T-helper 2 cell treated with Interferon-gamma antibody and Interleukin-4, amounts not matched to agents 5 μg/mL and 100 μg/mL, for 36 hours (primary cell): Measurements from ENCODE around the gene RAD9A.
"Not testable (repeated sequence)": the region's sequence is repeated elsewhere in the genome, so short reads cannot be mapped to it uniquely, and the experiment has no call there.

Experiments used
- DNase-seq: peaks from one replicate; pipeline ENCODE4 v3.0.0; 2021; ENCODE audit warnings: low spot score
- H3K27ac Mint-ChIP-seq: one replicate; pipeline ENCODE4 v1.8.0; 2021; ENCODE audit warnings: mild to moderate bottlenecking, mixed read lengths
- H3K27me3 Mint-ChIP-seq: one replicate; pipeline ENCODE4 v1.8.0; 2021; ENCODE audit warnings: low read depth, mixed read lengths
- H3K36me3 Mint-ChIP-seq: one replicate; pipeline ENCODE4 v1.8.0; 2021; ENCODE audit warnings: low read depth, mixed read lengths
- H3K4me1 Mint-ChIP-seq: one replicate; pipeline ENCODE4 v1.8.0; 2021; ENCODE audit warnings: low read depth, mixed read lengths
- H3K4me3 Mint-ChIP-seq: one replicate; pipeline ENCODE4 v1.8.0; 2022; ENCODE audit warnings: mild to moderate bottlenecking, moderate library complexity, mixed read lengths
- H3K9me3 Mint-ChIP-seq: one replicate; pipeline ENCODE4 v1.8.0; 2021; ENCODE audit warnings: mixed read lengths

Gene RAD9A

DNA sequence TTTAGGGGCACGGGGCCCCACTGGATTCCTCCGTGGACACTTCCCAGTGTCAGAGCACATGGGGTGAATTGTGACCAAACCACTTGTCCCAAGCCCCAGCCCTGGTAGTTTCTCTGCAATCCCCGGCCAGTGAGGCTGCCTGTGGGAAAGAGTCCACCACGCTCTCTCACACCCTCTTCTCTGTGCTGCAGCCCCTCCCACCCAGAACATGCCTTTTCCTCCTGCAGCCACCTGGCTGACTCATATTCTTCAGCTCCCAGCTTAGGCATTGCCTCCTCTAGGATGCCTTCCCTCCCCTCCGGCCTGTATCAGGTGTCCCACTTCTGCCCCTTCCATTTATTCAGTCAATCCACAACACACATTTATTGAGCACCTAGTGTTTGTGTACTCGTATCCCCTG lies 31.1 kb downstream of the RAD9A start:
- H3K36me3 Mint-ChIP-seq, result no peaks in the 10 kb centered on the region
- peaks cover 33% of the 10 kb centered on the region for H3K4me1 Mint-ChIP-seq
- H3K4me3 Mint-ChIP-seq, result no peak overlapping the region
- H3K27me3 Mint-ChIP-seq, result no peaks in the 10 kb centered on the region
- H3K9me3 Mint-ChIP-seq, result no peaks in the 10 kb centered on the region
- DNase-seq, result no peak
- H3K27ac Mint-ChIP-seq, result peak overlapping the region; percentile 26

DNA sequence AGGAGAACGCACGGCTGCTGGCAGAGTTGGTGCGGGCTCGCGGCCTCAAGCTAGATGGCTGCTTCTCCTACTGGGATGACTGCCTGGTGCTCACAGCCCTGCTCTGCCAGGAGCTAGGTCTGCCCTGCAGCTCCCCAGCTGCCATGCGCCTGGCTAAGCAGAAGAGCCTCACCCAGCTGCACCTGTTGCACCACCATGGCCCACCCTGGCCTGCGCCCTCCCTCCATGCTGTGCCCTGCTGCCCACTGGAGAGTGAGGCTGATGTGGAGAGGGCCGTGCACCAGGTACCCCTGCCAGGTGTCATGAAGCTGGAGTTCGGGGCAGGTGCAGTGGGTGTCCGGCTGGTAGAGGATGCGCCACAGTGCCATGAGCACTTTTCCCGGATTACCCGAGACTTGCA lies 31.7 kb downstream of the RAD9A start:
- no peak overlapping the region for H3K27ac Mint-ChIP-seq

DNA sequence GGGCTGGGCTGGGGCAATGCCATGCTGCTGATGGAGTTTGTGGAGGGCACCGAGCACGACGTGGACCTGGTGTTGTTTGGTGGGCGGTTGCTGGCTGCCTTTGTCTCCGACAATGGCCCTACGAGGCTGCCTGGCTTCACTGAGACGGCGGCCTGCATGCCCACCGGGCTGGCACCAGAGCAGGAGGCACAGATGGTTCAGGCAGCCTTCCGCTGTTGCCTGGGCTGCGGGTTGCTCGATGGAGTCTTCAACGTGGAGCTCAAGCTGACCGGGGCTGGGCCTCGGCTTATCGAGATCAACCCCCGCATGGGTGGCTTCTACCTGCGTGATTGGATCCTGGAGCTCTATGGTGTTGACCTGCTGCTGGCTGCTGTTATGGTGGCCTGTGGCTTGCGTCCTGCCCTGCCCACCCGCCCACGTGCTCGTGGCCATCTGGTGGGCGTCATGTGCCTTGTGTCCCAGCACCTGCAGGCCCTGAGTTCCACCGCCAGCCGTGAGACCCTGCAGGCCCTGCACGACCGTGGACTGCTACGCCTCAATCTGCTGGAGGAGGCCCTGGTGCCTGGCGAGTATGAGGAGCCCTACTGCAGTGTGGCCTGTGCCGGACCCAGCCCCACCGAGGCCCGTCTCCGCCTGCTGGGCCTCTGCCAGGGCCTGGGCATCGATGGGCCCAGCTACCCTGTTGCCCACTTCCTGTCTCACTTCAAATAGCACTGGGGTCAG lies 32.3 kb downstream of the RAD9A start:
- no peak overlapping the region for H3K4me3 Mint-ChIP-seq
- H3K36me3 Mint-ChIP-seq, result peaks cover 2% of the 10 kb centered on the region
- no peaks in the 10 kb centered on the region for H3K27me3 Mint-ChIP-seq
- H3K4me1 Mint-ChIP-seq, result peaks cover 33% of the 10 kb centered on the region
- H3K27ac Mint-ChIP-seq, result peak overlapping the region; percentile 11
- no peaks in the 10 kb centered on the region for H3K9me3 Mint-ChIP-seq
- DNase-seq, result no peak

More for the DNA sequence above, 31.7 kb downstream of the RAD9A start:
- Mint-ChIP-seq H3K4me3 (no peak overlapping the region), H3K4me1 (peaks cover 32% of the 10 kb centered on the region), H3K27me3 (no peaks in the 10 kb centered on the region), H3K9me3 (no peaks in the 10 kb centered on the region), H3K36me3 (no peaks in the 10 kb centered on the region)
- DNase-seq, result no peak

DNA sequence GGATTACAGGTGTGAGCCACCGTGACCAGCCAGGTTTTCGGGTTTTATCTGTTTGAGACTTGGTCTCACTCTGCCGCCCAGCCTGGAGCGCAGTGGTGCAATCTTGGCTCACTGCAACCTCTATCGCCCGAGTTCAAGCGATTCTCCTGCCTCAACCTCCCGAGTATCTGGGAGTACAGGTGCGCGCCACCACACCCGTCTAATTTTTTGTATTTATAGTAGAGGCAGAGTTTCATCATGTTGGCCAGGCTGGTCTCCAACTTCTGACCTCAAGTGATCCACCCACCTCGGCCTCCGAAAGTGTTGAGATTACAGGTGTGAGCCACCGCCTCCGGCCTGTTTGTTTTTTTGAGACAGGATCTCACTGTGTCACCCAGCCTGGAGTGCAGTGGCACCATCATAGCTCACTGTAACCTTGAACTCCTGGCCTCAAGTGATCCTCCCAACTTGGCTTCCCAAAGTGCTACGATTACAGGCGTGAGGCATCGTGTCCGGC lies 35.6 kb downstream of the RAD9A start:
- not testable (repeated sequence) for DNase-seq, H3K9me3 Mint-ChIP-seq, H3K27me3 Mint-ChIP-seq
- Mint-ChIP-seq H3K27ac (peak overlapping the region; percentile 97), H3K4me1 (peaks cover 35% of the 10 kb centered on the region), H3K4me3 (peak overlapping the region; percentile 97), H3K36me3 (peaks cover 14% of the 10 kb centered on the region)

DNA sequence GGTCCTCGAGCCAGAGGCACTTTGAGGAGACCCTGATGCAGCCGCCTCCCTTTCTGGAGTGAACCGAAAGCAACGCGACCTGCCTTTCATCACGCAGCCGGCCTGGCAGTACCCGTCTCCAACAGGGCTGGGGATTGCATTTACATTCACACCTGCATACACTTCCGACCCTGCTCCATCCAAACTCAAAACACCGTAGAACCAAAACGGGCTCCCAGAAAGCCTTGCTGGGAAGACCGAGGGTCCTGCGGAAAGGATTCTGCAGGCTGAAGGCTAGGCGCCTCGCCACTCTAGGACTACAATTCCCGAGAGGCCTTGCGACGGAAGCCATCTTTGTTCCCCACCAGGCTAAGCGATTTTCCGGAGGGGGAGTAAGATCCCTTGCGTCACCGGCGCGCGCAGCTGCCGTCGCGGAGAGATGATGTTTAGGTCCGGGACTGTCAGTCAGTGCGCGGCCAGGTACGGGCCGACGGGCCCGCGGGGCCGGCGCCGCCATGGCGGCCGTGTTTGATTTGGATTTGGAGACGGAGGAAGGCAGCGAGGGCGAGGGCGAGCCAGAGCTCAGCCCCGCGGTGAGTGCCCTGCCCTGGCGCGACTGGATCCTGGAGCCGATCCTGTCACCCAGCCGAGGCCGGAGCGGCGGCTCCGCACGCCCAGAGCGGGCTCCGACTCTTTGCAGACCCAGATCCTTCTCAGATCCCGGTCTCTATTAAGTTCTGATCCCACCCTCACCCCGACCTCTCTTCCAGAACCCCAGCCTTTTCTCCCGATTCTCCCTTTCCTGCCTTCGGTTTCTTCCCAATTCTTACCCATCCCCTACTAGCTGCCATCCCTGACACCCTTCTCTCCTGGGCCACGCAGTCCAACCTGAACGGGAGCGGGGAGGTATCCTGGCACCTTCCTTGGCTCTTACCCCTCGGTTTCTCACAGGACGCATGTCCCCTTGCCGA lies 36.5 kb downstream of the RAD9A start, which contains the start of gene RPS6KB2:
Gene RPS6KB2 (plus strand): TSS at position 443 of the 950 bp plus-strand sequence. CDS start 52 bp downstream, at position 495.
- Mint-ChIP-seq H3K27me3 (no peaks in the 10 kb centered on the region), H3K9me3 (no peaks in the 10 kb centered on the region), H3K4me3 (peak within 1 kb of the TSS; percentile 97), H3K27ac (peak within 1 kb of the TSS; percentile 97), H3K4me1 (peaks cover 31% of the 10 kb centered on the region), H3K36me3 (peaks cover 16% of the 10 kb centered on the region)
- DNase-seq, result peak; percentile 99

DNA sequence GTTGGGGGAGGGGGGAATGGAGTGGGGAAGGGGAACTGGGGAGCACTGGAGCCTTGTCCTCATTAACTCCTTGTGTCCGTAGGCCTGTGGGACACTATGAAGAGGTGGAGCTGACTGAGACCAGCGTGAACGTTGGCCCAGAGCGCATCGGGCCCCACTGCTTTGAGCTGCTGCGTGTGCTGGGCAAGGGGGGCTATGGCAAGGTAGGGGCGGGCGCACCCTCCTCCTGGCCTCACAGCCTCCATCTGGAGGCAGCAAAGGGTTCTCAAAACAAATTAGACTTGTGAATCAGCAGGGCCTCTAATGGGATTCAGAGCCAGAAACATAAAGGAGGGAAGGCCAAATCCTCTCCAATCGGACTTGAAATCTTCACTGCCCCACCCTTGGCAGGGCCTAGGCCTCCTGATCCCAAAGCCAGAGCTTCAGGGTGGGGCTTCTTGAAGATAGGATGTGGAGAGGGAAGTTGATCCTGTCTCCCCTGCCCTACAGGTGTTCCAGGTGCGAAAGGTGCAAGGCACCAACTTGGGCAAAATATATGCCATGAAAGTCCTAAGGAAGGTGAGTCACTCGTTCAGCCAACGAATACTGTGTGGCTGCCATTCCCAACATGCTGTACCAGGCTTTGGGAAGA lies 37.4 kb downstream of the RAD9A start:
- Mint-ChIP-seq H3K27ac (peak overlapping the region; percentile 97), H3K4me1 (peaks cover 34% of the 10 kb centered on the region), H3K27me3 (no peaks in the 10 kb centered on the region), H3K4me3 (peak overlapping the region; percentile 97), H3K9me3 (no peaks in the 10 kb centered on the region), H3K36me3 (peaks cover 17% of the 10 kb centered on the region)
- DNase-seq, result no peak

DNA sequence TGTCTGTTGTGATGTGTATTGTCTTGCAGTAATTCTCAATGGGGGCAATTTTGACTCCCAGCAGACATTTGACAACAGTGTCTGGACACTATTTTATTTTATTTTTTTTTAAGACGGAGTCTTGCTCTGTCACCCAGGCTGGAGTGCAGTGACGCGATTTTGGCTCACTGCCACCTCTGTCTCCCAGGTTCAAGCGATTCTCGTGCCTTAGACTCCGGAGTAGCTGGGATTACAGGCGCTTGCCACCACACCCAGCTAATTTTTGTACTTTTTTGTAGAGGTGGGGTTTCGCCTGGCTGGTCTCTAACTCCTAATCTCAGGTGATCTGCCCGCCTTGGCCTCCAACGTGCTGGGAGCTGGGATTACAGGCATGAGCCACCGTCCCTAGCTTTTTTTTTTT lies 37.9 kb downstream of the RAD9A start:
- H3K36me3 Mint-ChIP-seq, result peaks cover 19% of the 10 kb centered on the region
- no peak for DNase-seq
- H3K4me1 Mint-ChIP-seq, result peaks cover 35% of the 10 kb centered on the region
- no peaks in the 10 kb centered on the region for H3K9me3 Mint-ChIP-seq
- peak overlapping the region; percentile 97 for H3K4me3 Mint-ChIP-seq
- H3K27me3 Mint-ChIP-seq, result no peaks in the 10 kb centered on the region
- peak overlapping the region; percentile 41 for H3K27ac Mint-ChIP-seq

DNA sequence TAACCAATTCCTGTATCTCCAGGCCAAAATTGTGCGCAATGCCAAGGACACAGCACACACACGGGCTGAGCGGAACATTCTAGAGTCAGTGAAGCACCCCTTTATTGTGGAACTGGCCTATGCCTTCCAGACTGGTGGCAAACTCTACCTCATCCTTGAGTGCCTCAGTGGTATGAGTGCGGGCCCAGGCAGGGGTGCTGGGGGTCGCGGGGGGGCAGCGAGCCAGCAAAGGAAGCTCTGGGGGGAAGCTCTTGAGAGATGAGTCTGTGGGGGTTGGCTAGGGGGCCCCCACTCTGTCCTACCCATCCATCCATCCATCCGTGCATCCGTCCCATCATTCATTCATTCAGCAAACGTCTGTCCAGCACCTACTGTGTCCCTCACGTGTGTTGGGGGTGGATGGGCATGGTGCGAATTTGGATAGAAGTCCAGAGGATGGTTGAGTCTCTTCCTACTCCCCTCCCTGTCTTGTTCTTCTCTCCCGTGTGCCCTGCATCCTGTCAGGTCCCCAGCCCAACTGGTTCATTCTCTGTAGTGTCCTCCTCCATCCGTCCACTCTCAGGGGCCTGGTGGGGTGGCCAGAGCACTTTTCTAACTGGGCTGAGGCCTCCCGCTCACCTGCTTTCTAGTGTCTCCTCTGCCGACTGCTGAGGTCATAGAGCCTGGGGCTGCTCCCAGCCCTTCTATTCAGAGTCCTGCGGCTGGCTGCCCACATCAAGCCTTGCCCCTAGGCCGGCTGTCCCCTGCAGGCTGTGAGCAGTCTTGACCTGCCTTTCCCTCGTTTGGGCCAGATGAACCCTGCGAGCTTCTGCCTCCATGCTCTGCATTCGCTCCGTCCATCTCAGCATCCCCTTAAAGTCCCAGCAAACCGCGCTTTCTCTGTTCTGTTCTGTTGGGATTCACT lies 39.8 kb downstream of the RAD9A start:
- peaks cover 35% of the 10 kb centered on the region for H3K4me1 Mint-ChIP-seq
- DNase-seq, result no peak
- H3K9me3 Mint-ChIP-seq, result no peaks in the 10 kb centered on the region
- H3K27ac Mint-ChIP-seq, result peak overlapping the region; percentile 89
- H3K36me3 Mint-ChIP-seq, result peaks cover 30% of the 10 kb centered on the region
- no peaks in the 10 kb centered on the region for H3K27me3 Mint-ChIP-seq
- H3K4me3 Mint-ChIP-seq, result peak overlapping the region; percentile 33

DNA sequence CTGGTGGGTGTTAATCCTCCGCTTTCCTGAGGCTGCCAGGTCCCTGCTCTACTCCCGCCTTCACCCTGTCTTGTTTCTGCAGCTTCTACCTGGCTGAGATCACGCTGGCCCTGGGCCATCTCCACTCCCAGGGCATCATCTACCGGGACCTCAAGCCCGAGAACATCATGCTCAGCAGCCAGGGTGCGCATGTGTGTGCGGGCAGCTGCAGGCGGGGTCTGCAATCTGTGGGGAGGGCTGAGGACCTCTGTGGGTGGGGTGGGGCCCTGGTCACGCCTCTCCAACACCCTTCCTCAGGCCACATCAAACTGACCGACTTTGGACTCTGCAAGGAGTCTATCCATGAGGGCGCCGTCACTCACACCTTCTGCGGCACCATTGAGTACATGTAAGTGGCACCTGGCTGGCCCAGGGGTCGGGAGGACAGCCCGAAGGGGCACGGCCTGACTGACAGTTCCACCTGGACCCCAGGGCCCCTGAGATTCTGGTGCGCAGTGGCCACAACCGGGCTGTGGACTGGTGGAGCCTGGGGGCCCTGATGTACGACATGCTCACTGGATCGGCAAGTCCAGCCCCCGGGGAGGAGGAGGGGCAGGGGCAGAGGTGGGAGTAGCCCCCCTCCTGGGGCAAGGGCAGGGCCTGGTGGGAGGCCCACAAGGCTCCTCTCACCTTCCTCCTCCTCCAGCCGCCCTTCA lies 41.0 kb downstream of the RAD9A start:
- no peak overlapping the region for H3K4me3 Mint-ChIP-seq
- H3K27ac Mint-ChIP-seq, result peak overlapping the region; percentile 89
- H3K9me3 Mint-ChIP-seq, result no peaks in the 10 kb centered on the region
- H3K27me3 Mint-ChIP-seq, result no peaks in the 10 kb centered on the region
- peaks cover 39% of the 10 kb centered on the region for H3K36me3 Mint-ChIP-seq
- no peak for DNase-seq
- H3K4me1 Mint-ChIP-seq, result peaks cover 31% of the 10 kb centered on the region

DNA sequence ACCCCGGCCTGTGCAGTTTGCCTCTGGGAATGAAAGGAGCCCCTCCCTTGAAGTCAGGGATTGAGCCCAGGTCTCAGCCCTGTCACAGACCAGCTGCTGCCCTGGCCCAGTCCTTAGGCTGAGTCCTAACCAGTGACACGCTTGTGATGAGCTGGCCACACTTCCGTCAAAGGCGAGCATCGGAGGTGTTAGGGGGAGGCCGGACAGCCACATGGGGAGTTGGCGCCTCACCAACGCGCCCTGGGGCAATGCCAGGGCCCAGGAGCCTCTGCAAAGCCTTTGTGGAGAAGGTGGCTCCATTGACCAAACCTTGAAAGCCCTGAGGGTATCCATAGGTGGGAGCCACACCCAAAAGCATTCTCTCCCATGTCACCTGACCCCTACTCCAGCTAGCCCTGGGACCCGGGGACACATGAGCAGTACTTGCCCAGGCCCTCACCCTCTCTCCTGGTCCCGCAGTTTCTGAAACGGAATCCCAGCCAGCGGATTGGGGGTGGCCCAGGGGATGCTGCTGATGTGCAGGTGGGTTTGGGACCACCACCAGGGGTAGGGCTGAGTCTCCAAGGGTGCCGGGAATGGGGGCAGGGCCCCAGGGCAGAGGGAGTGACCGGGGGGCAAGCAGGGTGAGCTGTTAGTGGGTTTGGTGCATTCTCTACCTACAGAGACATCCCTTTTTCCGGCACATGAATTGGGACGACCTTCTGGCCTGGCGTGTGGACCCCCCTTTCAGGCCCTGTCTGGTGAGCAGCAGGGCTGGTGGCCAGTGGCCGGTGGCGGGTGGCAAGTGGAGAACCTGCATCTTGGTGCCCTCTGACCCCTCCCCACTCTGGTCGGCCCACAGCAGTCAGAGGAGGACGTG lies 42.0 kb downstream of the RAD9A start:
- Mint-ChIP-seq H3K4me1 (peaks cover 29% of the 10 kb centered on the region), H3K27me3 (no peaks in the 10 kb centered on the region)
- no peak for DNase-seq

DNA sequence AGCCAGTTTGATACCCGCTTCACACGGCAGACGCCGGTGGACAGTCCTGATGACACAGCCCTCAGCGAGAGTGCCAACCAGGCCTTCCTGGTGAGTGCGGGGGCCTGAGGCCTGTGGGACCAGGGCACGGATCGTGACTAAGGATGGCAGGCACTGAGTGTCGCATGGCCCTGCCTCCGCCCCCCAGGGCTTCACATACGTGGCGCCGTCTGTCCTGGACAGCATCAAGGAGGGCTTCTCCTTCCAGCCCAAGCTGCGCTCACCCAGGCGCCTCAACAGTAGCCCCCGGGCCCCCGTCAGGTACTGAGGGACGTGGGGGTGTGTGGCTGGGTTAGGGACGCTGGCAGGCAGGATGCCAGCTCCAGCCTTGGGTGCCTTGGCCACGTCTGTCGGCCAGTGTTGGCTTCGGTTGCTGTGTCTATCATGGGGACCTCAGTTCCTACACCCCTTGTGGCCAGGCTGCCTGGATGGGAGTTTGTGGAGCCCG lies 42.7 kb downstream of the RAD9A start:
- H3K36me3 Mint-ChIP-seq, result peaks cover 46% of the 10 kb centered on the region
- no peak for DNase-seq

More for the DNA sequence above, 42.0 kb downstream of the RAD9A start:
- Mint-ChIP-seq H3K4me3 (peak overlapping the region; percentile 40), H3K27ac (peak overlapping the region; percentile 55), H3K9me3 (no peaks in the 10 kb centered on the region), H3K36me3 (peaks cover 40% of the 10 kb centered on the region)

More for the DNA sequence above, 42.7 kb downstream of the RAD9A start:
- Mint-ChIP-seq H3K4me3 (peak overlapping the region; percentile 40), H3K27ac (peak overlapping the region; percentile 31), H3K27me3 (no peaks in the 10 kb centered on the region), H3K9me3 (no peaks in the 10 kb centered on the region), H3K4me1 (peaks cover 33% of the 10 kb centered on the region)
